Upper lobe of right lung (tissue), 1 donor: ENCODE measurements around the gene SLC35E4. TPM values are rescaled to one million over a fixed set of nuclear protein-coding genes. Genes with fewer than 3 reads are reported as not detected.

ENCODE experiments used
- ATAC-seq: fragments of 200-7000 bp; cut with Tn5 transposase; one replicate; pipeline ENCODE4 v1.9.1; 2020; ENCODE audit warnings: mild to moderate bottlenecking, moderate library complexity
- DNase-seq: peaks from one replicate; pipeline ENCODE4 v3.0.0-alpha.2; 2020
- H3K27ac ChIP-seq: fragments of 200-600 bp; one replicate; pipeline ENCODE4 v1.8.0; 2022
- H3K27me3 ChIP-seq: fragments of 200-600 bp; one replicate; pipeline ENCODE4 v1.8.0; 2022; ENCODE audit warnings: mild to moderate bottlenecking
- H3K36me3 ChIP-seq: fragments of 200-600 bp; one replicate; pipeline ENCODE4 v1.8.0; 2022
- H3K4me1 ChIP-seq: fragments of 200-600 bp; one replicate; pipeline ENCODE4 v1.8.0; 2022
- H3K4me3 ChIP-seq: fragments of 200-600 bp; one replicate; pipeline ENCODE4 v1.8.0; 2022; ENCODE audit warnings: mild to moderate bottlenecking
- H3K9me3 ChIP-seq: fragments of 200-600 bp; one replicate; pipeline ENCODE4 v1.8.0; 2022
- intact Hi-C: fragments of 100-400 bp; cut with DNase I; formaldehyde crosslinking; loops from one replicate; pipeline ENCODE4 v1.11.0; 2022
- total RNA-seq: library from RNA; stranded (reverse); fragmentation: NEBNext Ultra II Directional; extraction: Animal tissue kit (Norgen Biotek cat#: 25700); gene quantifications from one replicate; pipeline ENCODE4 v1.2.1, GENCODE V29; 2021
- TF ChIP-seq, protein P1 (sequence below): fragments of 200-600 bp; IDR thresholded peaks from one replicate; pipeline ENCODE4 v1.8.0; 2022; ENCODE audit warnings: antibody characterized with exemption
- donor health status: DM: no; HTN: yes; CAD: no; lungs with severe emphysema.

Gene SLC35E4
- total RNA-seq, 1 donor from 2014 or later = 2.9 TPM

- Histone ChIP-seq H3K4me1 (peaks cover 10% of the 10 kb centered on the region), H3K36me3 (peaks cover 11% of the 10 kb centered on the region), H3K9me3 (no peaks in the 10 kb centered on the region), H3K4me3 (peak within 1 kb of the TSS; percentile 81), H3K27ac (peak within 1 kb of the TSS; percentile 78), H3K27me3 (no peaks in the 10 kb centered on the region)
- DNase-seq (peak; percentile 97), ATAC-seq (peak; percentile 97)
- TF ChIP-seq, protein P1, sequence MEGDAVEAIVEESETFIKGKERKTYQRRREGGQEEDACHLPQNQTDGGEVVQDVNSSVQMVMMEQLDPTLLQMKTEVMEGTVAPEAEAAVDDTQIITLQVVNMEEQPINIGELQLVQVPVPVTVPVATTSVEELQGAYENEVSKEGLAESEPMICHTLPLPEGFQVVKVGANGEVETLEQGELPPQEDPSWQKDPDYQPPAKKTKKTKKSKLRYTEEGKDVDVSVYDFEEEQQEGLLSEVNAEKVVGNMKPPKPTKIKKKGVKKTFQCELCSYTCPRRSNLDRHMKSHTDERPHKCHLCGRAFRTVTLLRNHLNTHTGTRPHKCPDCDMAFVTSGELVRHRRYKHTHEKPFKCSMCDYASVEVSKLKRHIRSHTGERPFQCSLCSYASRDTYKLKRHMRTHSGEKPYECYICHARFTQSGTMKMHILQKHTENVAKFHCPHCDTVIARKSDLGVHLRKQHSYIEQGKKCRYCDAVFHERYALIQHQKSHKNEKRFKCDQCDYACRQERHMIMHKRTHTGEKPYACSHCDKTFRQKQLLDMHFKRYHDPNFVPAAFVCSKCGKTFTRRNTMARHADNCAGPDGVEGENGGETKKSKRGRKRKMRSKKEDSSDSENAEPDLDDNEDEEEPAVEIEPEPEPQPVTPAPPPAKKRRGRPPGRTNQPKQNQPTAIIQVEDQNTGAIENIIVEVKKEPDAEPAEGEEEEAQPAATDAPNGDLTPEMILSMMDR = peak; percentile 55
- intact Hi-C loops = no loop called here
These were observed 32.2 kb downstream of the SLC35E4 start, which contains the start of gene DUSP18 for GRCh38 chr22:30667494-30668385. DUSP18 (minus strand) TSS chr22:30667875; CDS start chr22:30664003, 3,872 bp downstream.

GRCh38 chr22:30668386-30668710 lies 32.8 kb downstream of the SLC35E4 start:
- no peaks in the 10 kb centered on the region for H3K27me3 ChIP-seq
- peaks cover 5% of the 10 kb centered on the region for H3K36me3 ChIP-seq
- intact Hi-C loops = no loop called here
- peak overlapping the region; percentile 81 for H3K4me3 ChIP-seq
- peak overlapping the region; percentile 67 for H3K27ac ChIP-seq
- DNase-seq = no peak
- no peaks in the 10 kb centered on the region for H3K9me3 ChIP-seq
- ATAC-seq = no peak
- TF ChIP-seq, protein P1 = no peak
- H3K4me1 ChIP-seq = peaks cover 10% of the 10 kb centered on the region

DNA sequence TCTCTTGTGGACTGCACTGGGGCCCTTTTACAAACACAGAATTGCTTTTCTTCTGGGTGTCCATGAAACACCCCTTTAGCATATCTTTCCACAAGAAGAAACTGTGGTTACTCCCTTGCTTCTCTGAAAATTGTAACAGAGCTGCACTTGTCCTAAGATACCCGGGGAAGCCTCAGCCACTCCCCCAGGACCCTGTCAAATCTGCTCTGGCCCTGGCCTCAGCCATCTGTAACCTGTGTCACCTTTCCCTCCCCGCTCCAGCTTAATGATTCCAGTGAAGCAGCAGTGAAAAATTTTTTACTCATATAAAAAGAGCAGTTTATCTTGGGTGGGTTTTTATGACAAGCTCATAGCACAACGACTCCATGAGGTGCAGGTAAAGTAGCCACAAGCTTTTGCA lies 35.5 kb downstream of the SLC35E4 start:
- TF ChIP-seq, protein P1 = no peak
- peaks cover 10% of the 10 kb centered on the region for H3K4me1 ChIP-seq
- DNase-seq (no peak), ATAC-seq (no peak)
- H3K36me3 ChIP-seq = no peaks in the 10 kb centered on the region
- intact Hi-C loops = no loop called here
- H3K4me3 ChIP-seq = no peak overlapping the region
- H3K9me3 ChIP-seq = no peaks in the 10 kb centered on the region
- H3K27ac ChIP-seq = no peak overlapping the region
- H3K27me3 ChIP-seq = no peaks in the 10 kb centered on the region

DNA sequence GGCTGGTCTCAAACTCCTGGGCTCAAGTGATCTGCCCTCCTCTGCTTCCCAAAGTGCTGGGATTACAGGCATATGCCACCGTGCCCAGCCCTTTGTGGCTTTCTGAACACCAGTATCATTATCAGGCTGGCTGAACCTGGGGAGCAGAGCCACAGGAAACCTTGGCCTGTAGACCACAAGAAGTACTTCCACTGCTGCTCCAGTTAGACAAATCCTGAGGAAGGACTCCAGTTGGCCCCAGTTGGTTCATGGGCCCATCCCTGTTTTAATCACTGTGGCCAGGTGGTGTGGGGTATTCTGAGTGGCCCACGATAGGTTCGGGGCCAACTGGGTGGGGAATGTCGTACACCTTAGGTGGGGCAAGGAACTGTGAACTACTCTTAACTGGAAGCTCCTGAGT lies 37.6 kb downstream of the SLC35E4 start:
- ATAC-seq (no peak), DNase-seq (no peak)
- H3K36me3 ChIP-seq = no peaks in the 10 kb centered on the region
- no peak overlapping the region for H3K27ac ChIP-seq
- intact Hi-C loops = no loop called here
- H3K4me3 ChIP-seq = no peak overlapping the region
- H3K9me3 ChIP-seq = no peaks in the 10 kb centered on the region
- TF ChIP-seq, protein P1 = no peak
- H3K27me3 ChIP-seq = no peaks in the 10 kb centered on the region
- H3K4me1 ChIP-seq = no peaks in the 10 kb centered on the region

DNA sequence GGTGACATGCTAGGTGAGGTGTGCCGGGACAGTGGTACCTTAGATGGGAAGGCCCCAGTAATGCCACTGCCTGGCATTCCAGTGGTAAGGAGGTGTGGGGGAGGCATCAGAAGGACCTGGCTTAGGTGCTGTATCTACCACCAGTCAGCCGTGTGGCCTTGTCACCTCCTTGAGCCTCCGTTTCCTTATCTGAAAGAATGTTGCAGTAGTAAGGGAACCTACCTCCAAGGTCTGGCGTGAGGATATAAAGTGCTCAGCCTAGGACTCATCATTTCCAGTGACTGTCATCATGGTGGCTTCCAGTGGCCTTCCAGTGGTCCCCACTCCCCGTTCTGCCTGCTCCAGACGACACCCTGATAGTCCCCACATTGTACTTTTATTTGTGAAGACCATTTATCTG lies 38.9 kb downstream of the SLC35E4 start:
- intact Hi-C loops = no loop called here
- Histone ChIP-seq H3K36me3 (no peaks in the 10 kb centered on the region), H3K27me3 (no peaks in the 10 kb centered on the region), H3K9me3 (no peaks in the 10 kb centered on the region), H3K4me1 (no peaks in the 10 kb centered on the region), H3K27ac (no peak overlapping the region), H3K4me3 (no peak overlapping the region)
- DNase-seq = no peak
- TF ChIP-seq, protein P1 = no peak
- ATAC-seq = no peak
